Measurements from ENCODE around the gene IKZF1. TPM values are rescaled to one million over a fixed set of nuclear protein-coding genes. Genes with fewer than 3 reads are reported as not detected.

Gene IKZF1
- total RNA-seq, 1 donor from 2014 or later, result 0.11 TPM

GRCh38 chr7:50356945-50357268 lies 52.4 kb downstream of the IKZF1 start:
- no peaks in the 10 kb centered on the region for H3K36me3 ChIP-seq
- H3K4me2 ChIP-seq, result no peak overlapping the region
- TF ChIP-seq, protein P1, sequence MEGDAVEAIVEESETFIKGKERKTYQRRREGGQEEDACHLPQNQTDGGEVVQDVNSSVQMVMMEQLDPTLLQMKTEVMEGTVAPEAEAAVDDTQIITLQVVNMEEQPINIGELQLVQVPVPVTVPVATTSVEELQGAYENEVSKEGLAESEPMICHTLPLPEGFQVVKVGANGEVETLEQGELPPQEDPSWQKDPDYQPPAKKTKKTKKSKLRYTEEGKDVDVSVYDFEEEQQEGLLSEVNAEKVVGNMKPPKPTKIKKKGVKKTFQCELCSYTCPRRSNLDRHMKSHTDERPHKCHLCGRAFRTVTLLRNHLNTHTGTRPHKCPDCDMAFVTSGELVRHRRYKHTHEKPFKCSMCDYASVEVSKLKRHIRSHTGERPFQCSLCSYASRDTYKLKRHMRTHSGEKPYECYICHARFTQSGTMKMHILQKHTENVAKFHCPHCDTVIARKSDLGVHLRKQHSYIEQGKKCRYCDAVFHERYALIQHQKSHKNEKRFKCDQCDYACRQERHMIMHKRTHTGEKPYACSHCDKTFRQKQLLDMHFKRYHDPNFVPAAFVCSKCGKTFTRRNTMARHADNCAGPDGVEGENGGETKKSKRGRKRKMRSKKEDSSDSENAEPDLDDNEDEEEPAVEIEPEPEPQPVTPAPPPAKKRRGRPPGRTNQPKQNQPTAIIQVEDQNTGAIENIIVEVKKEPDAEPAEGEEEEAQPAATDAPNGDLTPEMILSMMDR (IDR thresholded peaks at IDR 0.05), result no peak
- TF ChIP-seq EZH2 (IDR thresholded peaks at IDR 0.05) (no peak), EZH2phosphoT487 (IDR thresholded peaks at IDR 0.05) (no peak)
- H3F3A ChIP-seq (ENCODE audit: low read depth), result no peaks in the 10 kb centered on the region
- H3K27me3 ChIP-seq, result no peaks in the 10 kb centered on the region
- no peaks in the 10 kb centered on the region for H3K4me1 ChIP-seq
- no peak overlapping the region for H3K4me3 ChIP-seq
- no peak overlapping the region for H3K27ac Mint-ChIP-seq
- no peak overlapping the region for H3K4me3 Mint-ChIP-seq
- no peaks in the 10 kb centered on the region for H3K79me2 ChIP-seq (ENCODE audit: low read depth)
- H3K4me1 Mint-ChIP-seq, result peaks cover 17% of the 10 kb centered on the region
- DNase-seq (ENCODE audit: low spot score), result no peak
- H3K9me3 ChIP-seq (ENCODE audit: low read depth), result no peaks in the 10 kb centered on the region
- H2AFZ ChIP-seq (replicated peaks), result no peak overlapping the region
- no peaks in the 10 kb centered on the region for H3K27me3 Mint-ChIP-seq (ENCODE audit: insufficient read depth, low read depth)
- no peak overlapping the region for H3K27ac ChIP-seq
- no peaks in the 10 kb centered on the region for H3K36me3 Mint-ChIP-seq
- no peak overlapping the region for H3K9ac ChIP-seq
- H3K9me3 Mint-ChIP-seq, result peaks cover 4% of the 10 kb centered on the region
- H4K20me1 ChIP-seq (ENCODE audit: low read depth), result no peaks in the 10 kb centered on the region

GRCh38 chr7:50357426-50357825 lies 52.9 kb downstream of the IKZF1 start:
- Histone ChIP-seq H3F3A (ENCODE audit: low read depth) (no peaks in the 10 kb centered on the region), H3K4me1 (no peaks in the 10 kb centered on the region), H3K9ac (no peak overlapping the region), H3K27me3 (no peaks in the 10 kb centered on the region), H3K36me3 (no peaks in the 10 kb centered on the region), H3K9me3 (ENCODE audit: low read depth) (no peaks in the 10 kb centered on the region), H3K27ac (no peak overlapping the region), H3K79me2 (ENCODE audit: low read depth) (no peaks in the 10 kb centered on the region), H4K20me1 (ENCODE audit: low read depth) (no peaks in the 10 kb centered on the region), H2AFZ (replicated peaks) (no peak overlapping the region), H3K4me3 (no peak overlapping the region), H3K4me2 (no peak overlapping the region)
- Mint-ChIP-seq H3K27me3 (ENCODE audit: insufficient read depth, low read depth) (no peaks in the 10 kb centered on the region), H3K27ac (no peak overlapping the region), H3K36me3 (no peaks in the 10 kb centered on the region), H3K9me3 (peaks cover 4% of the 10 kb centered on the region), H3K4me1 (peaks cover 17% of the 10 kb centered on the region), H3K4me3 (no peak overlapping the region)
- TF ChIP-seq EZH2 (IDR thresholded peaks at IDR 0.05) (no peak), EZH2phosphoT487 (IDR thresholded peaks at IDR 0.05) (no peak)
- TF ChIP-seq, protein P1 (IDR thresholded peaks at IDR 0.05), result no peak
- no peak for DNase-seq (ENCODE audit: low spot score)

GRCh38 chr7:50358041-50358705 lies 53.7 kb downstream of the IKZF1 start:
- H3K4me2 ChIP-seq, result no peak overlapping the region
- DNase-seq (ENCODE audit: low spot score), result no peak
- no peaks in the 10 kb centered on the region for H3K27me3 ChIP-seq
- Mint-ChIP-seq H3K4me3 (no peak overlapping the region), H3K27me3 (ENCODE audit: insufficient read depth, low read depth) (no peaks in the 10 kb centered on the region), H3K9me3 (peaks cover 4% of the 10 kb centered on the region), H3K36me3 (peaks cover 1% of the 10 kb centered on the region), H3K4me1 (peaks cover 17% of the 10 kb centered on the region), H3K27ac (no peak overlapping the region)
- no peaks in the 10 kb centered on the region for H3F3A ChIP-seq (ENCODE audit: low read depth)
- H3K4me1 ChIP-seq, result no peaks in the 10 kb centered on the region
- no peak overlapping the region for H3K27ac ChIP-seq
- H3K79me2 ChIP-seq (ENCODE audit: low read depth), result no peaks in the 10 kb centered on the region
- no peak overlapping the region for H3K9ac ChIP-seq
- no peaks in the 10 kb centered on the region for H3K36me3 ChIP-seq
- H2AFZ ChIP-seq (replicated peaks), result no peak overlapping the region
- H3K9me3 ChIP-seq (ENCODE audit: low read depth), result no peaks in the 10 kb centered on the region
- H3K4me3 ChIP-seq, result no peak overlapping the region
- TF ChIP-seq, protein P1 (IDR thresholded peaks at IDR 0.05), result no peak
- no peak for TF ChIP-seq EZH2phosphoT487 (IDR thresholded peaks at IDR 0.05)
- no peak for TF ChIP-seq EZH2 (IDR thresholded peaks at IDR 0.05)
- no peaks in the 10 kb centered on the region for H4K20me1 ChIP-seq (ENCODE audit: low read depth)

Data from neural progenitor cell (in vitro differentiated cells).